Measurements from ENCODE around the gene MEOX1.
"Not testable (repeated sequence)": the region's sequence is repeated elsewhere in the genome, so short reads cannot be mapped to it uniquely, and the experiment has no call there.

The MEOX1 gene

GRCh38 chr17:43613917-43614316, 47.8 kb downstream of the MEOX1 start:
- Mint-ChIP-seq H3K4me1 (peaks cover 0 to 2% of the 10 kb centered on the region in 2 donors), H3K27me3 (peaks cover 20 to 21% of the 10 kb centered on the region in 2 donors), H3K4me3 (no peak overlapping the region), H3K9me3 (peaks cover 0 to 9% of the 10 kb centered on the region in 2 donors), H3K36me3 (peaks cover 0 to 2% of the 10 kb centered on the region in 2 donors), H3K27ac (no peak overlapping the region)
- DNase-seq (no peak), ATAC-seq (replicated peaks) (no peak)

- ATAC-seq (replicated peaks) (no peak), DNase-seq (no peak)
- Mint-ChIP-seq H3K9me3 (peaks cover 0 to 9% of the 10 kb centered on the region in 2 donors), H3K36me3 (peaks cover 0 to 2% of the 10 kb centered on the region in 2 donors), H3K4me1 (peaks cover 0 to 2% of the 10 kb centered on the region in 2 donors), H3K27ac (no peak overlapping the region), H3K4me3 (no peak overlapping the region), H3K27me3 (peaks cover 20 to 21% of the 10 kb centered on the region in 2 donors)
These were observed 49.2 kb downstream of the MEOX1 start for GRCh38 chr17:43612515-43612914.

- DNase-seq (no peak), ATAC-seq (replicated peaks) (no peak)
- Mint-ChIP-seq H3K4me3 (no peak overlapping the region), H3K36me3 (peaks cover 0 to 2% of the 10 kb centered on the region in 2 donors), H3K27me3 (peaks cover 20 to 21% of the 10 kb centered on the region in 2 donors), H3K9me3 (peaks cover 0 to 9% of the 10 kb centered on the region in 2 donors), H3K27ac (no peak overlapping the region), H3K4me1 (peaks cover 0 to 2% of the 10 kb centered on the region in 2 donors)
These were observed 50.3 kb downstream of the MEOX1 start for GRCh38 chr17:43611230-43611969.

- Mint-ChIP-seq H3K27me3 (peaks cover 21 to 22% of the 10 kb centered on the region in 2 donors), H3K9me3 (peaks cover 4 to 9% of the 10 kb centered on the region in 2 donors), H3K36me3 (peaks cover 0 to 2% of the 10 kb centered on the region in 2 donors), H3K27ac (no peak overlapping the region), H3K4me3 (no peak overlapping the region), H3K4me1 (peaks cover 2% of the 10 kb centered on the region in 2 donors)
- no peak for ATAC-seq (replicated peaks)
- DNase-seq, result no peak
These were observed 51.9 kb downstream of the MEOX1 start for GRCh38 chr17:43609613-43610385.

GRCh38 chr17:43608313-43608712, 53.4 kb downstream of the MEOX1 start:
- DNase-seq, result peak; percentile 23
- H3K9me3 Mint-ChIP-seq, result peaks cover 5 to 9% of the 10 kb centered on the region in 2 donors
- peaks cover 12% of the 10 kb centered on the region in 2 donors for H3K27me3 Mint-ChIP-seq
- H3K4me3 Mint-ChIP-seq, result no peak overlapping the region
- ATAC-seq (replicated peaks), result peak; percentile 91 to 96
- peaks cover 4 to 7% of the 10 kb centered on the region in 2 donors for H3K4me1 Mint-ChIP-seq
- no peak overlapping the region for H3K27ac Mint-ChIP-seq
- H3K36me3 Mint-ChIP-seq, result peaks cover 0 to 2% of the 10 kb centered on the region in 2 donors

- Mint-ChIP-seq H3K4me1 (peaks cover 4 to 7% of the 10 kb centered on the region in 2 donors), H3K36me3 (no peaks in the 10 kb centered on the region), H3K27me3 (peaks cover 18 to 31% of the 10 kb centered on the region in 2 donors)
These were observed 57.2 kb downstream of the MEOX1 start for GRCh38 chr17:43604549-43604948.

GRCh38 chr17:43603321-43603720, 58.4 kb downstream of the MEOX1 start:
- Mint-ChIP-seq H3K27me3 (peaks cover 18 to 34% of the 10 kb centered on the region in 2 donors), H3K4me3 (no peak overlapping the region), H3K36me3 (no peaks in the 10 kb centered on the region), H3K4me1 (peaks cover 3 to 7% of the 10 kb centered on the region in 2 donors), H3K27ac (no peak overlapping the region), H3K9me3 (peaks cover 0 to 5% of the 10 kb centered on the region in 2 donors)
- DNase-seq, result no peak
- no peak for ATAC-seq (replicated peaks)

More at GRCh38 chr17:43604549-43604948, 57.2 kb downstream of the MEOX1 start:
- peaks cover 2 to 5% of the 10 kb centered on the region in 2 donors for H3K9me3 Mint-ChIP-seq
- peak overlapping the region; percentile 22 for H3K27ac Mint-ChIP-seq
- DNase-seq (no peak), ATAC-seq (replicated peaks) (no peak)
- H3K4me3 Mint-ChIP-seq, result no peak overlapping the region

GRCh38 chr17:43602556-43602955, 59.2 kb downstream of the MEOX1 start:
- not testable (repeated sequence) for H3K36me3 Mint-ChIP-seq; H3K9me3 Mint-ChIP-seq; H3K4me1 Mint-ChIP-seq; DNase-seq; H3K27ac Mint-ChIP-seq; ATAC-seq (replicated peaks); H3K4me3 Mint-ChIP-seq
- peaks cover 22 to 34% of the 10 kb centered on the region in 2 donors for H3K27me3 Mint-ChIP-seq

- Mint-ChIP-seq H3K27me3 (peaks cover 27 to 37% of the 10 kb centered on the region in 2 donors), H3K9me3 (peaks cover 0 to 5% of the 10 kb centered on the region in 2 donors), H3K4me3 (no peak overlapping the region), H3K27ac (no peak overlapping the region), H3K36me3 (no peaks in the 10 kb centered on the region), H3K4me1 (peaks cover 3 to 7% of the 10 kb centered on the region in 2 donors)
- no peak for DNase-seq
- ATAC-seq (replicated peaks), result no peak
These were observed 60.3 kb downstream of the MEOX1 start for GRCh38 chr17:43601280-43602039.

GRCh38 chr17:43599835-43600234, 61.9 kb downstream of the MEOX1 start:
- Mint-ChIP-seq H3K9me3 (peaks cover 0 to 1% of the 10 kb centered on the region in 2 donors), H3K4me1 (peaks cover 3 to 6% of the 10 kb centered on the region in 2 donors), H3K4me3 (no peak overlapping the region), H3K27me3 (peaks cover 25 to 48% of the 10 kb centered on the region in 2 donors), H3K36me3 (no peaks in the 10 kb centered on the region), H3K27ac (no peak overlapping the region)
- DNase-seq (no peak), ATAC-seq (replicated peaks) (no peak)

- Mint-ChIP-seq H3K36me3 (no peaks in the 10 kb centered on the region), H3K27me3 (peaks cover 23 to 53% of the 10 kb centered on the region in 2 donors), H3K27ac (no peak overlapping the region), H3K9me3 (no peaks in the 10 kb centered on the region), H3K4me3 (no peak overlapping the region), H3K4me1 (peaks cover 0 to 3% of the 10 kb centered on the region in 2 donors)
- ATAC-seq (replicated peaks) (no peak), DNase-seq (no peak)
These were observed 62.7 kb downstream of the MEOX1 start for GRCh38 chr17:43599046-43599395.

GRCh38 chr17:43598357-43599045, 63.2 kb downstream of the MEOX1 start:
- Mint-ChIP-seq H3K27me3 (peaks cover 23 to 54% of the 10 kb centered on the region in 2 donors), H3K9me3 (no peaks in the 10 kb centered on the region), H3K27ac (peak overlapping the region; percentile 16), H3K4me1 (peaks cover 0 to 4% of the 10 kb centered on the region in 2 donors), H3K4me3 (no peak overlapping the region), H3K36me3 (no peaks in the 10 kb centered on the region)
- DNase-seq (no peak), ATAC-seq (replicated peaks) (no peak)

GRCh38 chr17:43597624-43598356, 63.9 kb downstream of the MEOX1 start:
- Mint-ChIP-seq H3K9me3 (no peaks in the 10 kb centered on the region), H3K4me3 (no peak overlapping the region), H3K27me3 (peaks cover 23 to 51% of the 10 kb centered on the region in 2 donors), H3K27ac (no peak overlapping the region), H3K36me3 (no peaks in the 10 kb centered on the region), H3K4me1 (peaks cover 0 to 4% of the 10 kb centered on the region in 2 donors)
- no peak for ATAC-seq (replicated peaks)
- DNase-seq, result no peak
